ENCODE data around the gene SCGN. TPM values are rescaled to one million over a fixed set of nuclear protein-coding genes. Genes with fewer than 3 reads are reported as not detected.

Gene SCGN
- total RNA-seq, 1 donor = not detected

GRCh38 chr6:25661129-25661779 lies 9.2 kb downstream of the SCGN start:
- no peak overlapping the region for H3K4me3 ChIP-seq (ENCODE audit: low read depth, low read length)
- no peak for TF ChIP-seq CTCF (IDR thresholded peaks at IDR 0.05; ENCODE audit: insufficient read depth, low read length)
- no peak for DNase-seq (ENCODE audit: low read depth)

GRCh38 chr6:25665455-25665854 lies 13.4 kb downstream of the SCGN start:
- TF ChIP-seq CTCF (IDR thresholded peaks at IDR 0.05; ENCODE audit: insufficient read depth, low read length) = no peak
- no peak for DNase-seq (ENCODE audit: low read depth)
- H3K4me3 ChIP-seq (ENCODE audit: low read depth, low read length) = no peak overlapping the region

- no peak for TF ChIP-seq CTCF (IDR thresholded peaks at IDR 0.05; ENCODE audit: insufficient read depth, low read length)
- DNase-seq (ENCODE audit: low read depth) = no peak
- H3K4me3 ChIP-seq (ENCODE audit: low read depth, low read length) = no peak overlapping the region
Measured at GRCh38 chr6:25669413-25669812, 17.4 kb downstream of the SCGN start.

DNA sequence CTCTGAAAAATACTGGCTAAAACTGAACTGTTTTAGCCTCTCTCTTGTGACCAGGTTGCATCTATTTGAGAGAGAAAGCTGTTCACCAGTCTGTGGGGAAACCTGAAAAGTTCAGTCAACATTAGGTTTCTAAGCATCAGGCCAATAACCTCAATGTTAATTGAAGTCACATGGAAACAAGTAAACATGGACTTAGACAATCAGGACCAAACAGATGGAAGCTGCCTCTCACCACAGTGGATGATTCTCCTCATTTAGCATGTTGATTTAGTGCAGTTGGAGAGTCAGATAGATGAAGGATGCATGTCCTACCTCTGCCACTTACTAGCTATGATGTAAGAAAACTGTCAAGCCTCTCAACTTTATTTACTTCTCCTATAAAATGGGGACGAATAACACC lies 18.2 kb downstream of the SCGN start:
- no peak overlapping the region for H3K4me3 ChIP-seq (ENCODE audit: low read depth, low read length)
- no peak for DNase-seq (ENCODE audit: low read depth)
- no peak for TF ChIP-seq CTCF (IDR thresholded peaks at IDR 0.05; ENCODE audit: insufficient read depth, low read length)

DNA sequence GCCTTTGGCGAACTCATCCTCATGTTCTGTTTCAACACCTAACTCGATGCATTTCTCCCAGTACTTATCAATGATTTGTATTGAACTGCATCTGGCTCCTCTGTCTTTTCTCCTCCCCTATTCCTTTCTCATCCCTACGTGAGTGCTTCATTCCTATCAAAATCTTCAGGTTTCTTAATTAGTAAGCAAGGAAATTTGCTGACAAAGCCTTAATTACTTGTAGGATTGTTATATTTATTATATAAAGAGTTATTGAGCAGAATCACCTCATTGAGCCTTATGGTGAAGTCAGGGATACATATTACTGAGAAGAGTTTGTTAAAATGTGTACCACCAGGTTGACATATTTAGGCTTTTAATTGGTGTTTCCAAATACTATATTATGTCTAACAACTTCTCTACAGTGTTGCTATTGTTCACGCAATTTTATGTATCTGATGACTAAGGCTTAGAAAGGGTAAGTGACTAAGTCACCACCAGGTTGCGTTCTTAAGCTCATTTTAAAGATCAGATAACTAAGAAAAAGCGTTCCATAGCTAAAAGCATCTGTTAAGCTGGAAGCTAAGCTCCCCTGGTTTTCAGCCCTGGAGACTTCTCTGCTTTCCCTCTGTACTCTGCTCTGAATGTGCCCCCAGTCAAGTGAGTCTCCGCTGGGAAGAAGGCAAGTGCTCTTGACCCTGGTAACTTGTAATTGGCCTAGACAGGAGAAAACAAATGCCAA lies 18.9 kb downstream of the SCGN start:
- TF ChIP-seq CTCF (IDR thresholded peaks at IDR 0.05; ENCODE audit: insufficient read depth, low read length) = no peak
- DNase-seq (ENCODE audit: low read depth) = no peak

DNA sequence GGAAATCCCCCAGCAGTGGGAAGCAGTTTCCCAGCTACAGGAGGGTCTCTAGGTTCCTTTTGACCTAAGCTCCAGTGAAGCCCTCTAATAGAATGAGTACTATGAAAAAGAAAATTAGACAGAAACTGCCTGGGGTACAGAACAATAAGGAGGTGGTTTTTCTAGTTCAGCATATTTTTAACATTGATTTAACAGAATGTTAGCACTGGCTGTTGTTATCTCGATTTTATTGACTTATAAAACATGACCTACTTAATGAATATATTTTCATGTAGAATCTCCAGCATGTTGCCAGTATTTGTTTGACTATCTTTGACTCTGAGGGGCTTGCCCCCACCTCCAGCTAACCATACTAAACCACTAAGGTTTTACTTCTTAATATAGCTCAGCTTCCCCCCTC lies 19.6 kb downstream of the SCGN start:
- no peak overlapping the region for H3K4me3 ChIP-seq (ENCODE audit: low read depth, low read length)
- no peak for TF ChIP-seq CTCF (IDR thresholded peaks at IDR 0.05; ENCODE audit: insufficient read depth, low read length)
- DNase-seq (ENCODE audit: low read depth) = no peak

More for the DNA sequence above, 18.9 kb downstream of the SCGN start:
- H3K4me3 ChIP-seq (ENCODE audit: low read depth, low read length) = no peak overlapping the region
